ENCODE measurements around the gene NKRF.

Gene NKRF

DNA sequence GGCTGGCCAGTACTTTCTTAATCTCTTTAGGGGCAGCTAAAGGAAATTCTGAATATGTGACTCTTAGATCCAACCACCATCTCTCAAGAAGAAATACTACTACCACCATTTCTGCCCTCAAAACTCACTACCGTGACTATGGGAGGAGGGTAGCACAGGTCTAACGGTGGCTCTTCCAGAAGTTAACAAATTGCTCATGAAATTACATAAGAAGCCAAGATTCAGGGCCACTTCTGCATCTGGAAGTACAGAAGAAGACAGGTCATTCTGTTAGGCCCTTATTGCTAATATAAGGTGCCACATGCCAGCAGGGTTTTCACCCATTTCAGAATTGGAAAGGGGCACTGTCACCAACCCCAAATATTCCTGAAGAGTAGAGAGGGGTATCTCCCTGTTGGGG lies 19.6 kb upstream of the NKRF start:
- DNase-seq (ENCODE audit: insufficient read length, low spot score) (no peak), FAIRE-seq (no peak)
- TF ChIP-seq, protein P1, sequence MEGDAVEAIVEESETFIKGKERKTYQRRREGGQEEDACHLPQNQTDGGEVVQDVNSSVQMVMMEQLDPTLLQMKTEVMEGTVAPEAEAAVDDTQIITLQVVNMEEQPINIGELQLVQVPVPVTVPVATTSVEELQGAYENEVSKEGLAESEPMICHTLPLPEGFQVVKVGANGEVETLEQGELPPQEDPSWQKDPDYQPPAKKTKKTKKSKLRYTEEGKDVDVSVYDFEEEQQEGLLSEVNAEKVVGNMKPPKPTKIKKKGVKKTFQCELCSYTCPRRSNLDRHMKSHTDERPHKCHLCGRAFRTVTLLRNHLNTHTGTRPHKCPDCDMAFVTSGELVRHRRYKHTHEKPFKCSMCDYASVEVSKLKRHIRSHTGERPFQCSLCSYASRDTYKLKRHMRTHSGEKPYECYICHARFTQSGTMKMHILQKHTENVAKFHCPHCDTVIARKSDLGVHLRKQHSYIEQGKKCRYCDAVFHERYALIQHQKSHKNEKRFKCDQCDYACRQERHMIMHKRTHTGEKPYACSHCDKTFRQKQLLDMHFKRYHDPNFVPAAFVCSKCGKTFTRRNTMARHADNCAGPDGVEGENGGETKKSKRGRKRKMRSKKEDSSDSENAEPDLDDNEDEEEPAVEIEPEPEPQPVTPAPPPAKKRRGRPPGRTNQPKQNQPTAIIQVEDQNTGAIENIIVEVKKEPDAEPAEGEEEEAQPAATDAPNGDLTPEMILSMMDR (IDR thresholded peaks at IDR 0.05; ENCODE audit: insufficient read depth, missing control alignments), result no peak

DNA sequence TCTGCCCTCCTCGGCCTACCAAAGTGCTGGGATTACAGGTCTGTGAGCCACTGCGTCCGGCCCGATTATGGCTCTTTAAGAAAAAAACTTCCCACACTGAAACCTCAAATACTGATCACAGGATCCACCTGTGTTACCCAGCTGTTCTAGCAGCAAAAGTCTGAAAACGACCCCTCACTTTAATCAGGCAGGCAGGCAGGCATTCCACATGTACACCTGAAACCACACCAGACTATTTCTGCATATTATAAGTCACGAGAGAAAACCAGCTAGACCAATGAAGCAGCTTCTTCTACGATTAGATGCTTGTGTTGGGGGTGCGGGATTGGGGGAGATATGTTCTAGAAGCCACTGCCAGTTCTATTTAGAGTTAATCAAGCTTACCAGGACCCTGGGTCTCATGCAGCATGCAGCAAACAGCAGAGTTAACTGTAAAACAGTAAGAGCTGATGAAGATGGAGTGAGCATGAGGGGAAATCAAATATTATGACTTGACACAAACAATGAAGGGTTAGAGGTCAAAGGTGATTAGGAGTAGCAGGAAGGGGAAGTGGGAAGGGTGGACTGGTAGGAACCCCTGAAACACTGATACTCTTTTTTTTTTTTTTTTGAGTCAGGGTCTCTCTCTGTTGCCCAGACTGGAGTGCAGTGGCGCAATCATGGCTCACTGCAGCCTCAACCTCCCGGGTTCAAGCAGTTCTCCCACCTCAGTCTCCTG lies 18.9 kb upstream of the NKRF start:
- TF ChIP-seq, protein P1 (IDR thresholded peaks at IDR 0.05; ENCODE audit: insufficient read depth, missing control alignments), result no peak
- FAIRE-seq (no peak), DNase-seq (ENCODE audit: insufficient read length, low spot score) (no peak)

DNA sequence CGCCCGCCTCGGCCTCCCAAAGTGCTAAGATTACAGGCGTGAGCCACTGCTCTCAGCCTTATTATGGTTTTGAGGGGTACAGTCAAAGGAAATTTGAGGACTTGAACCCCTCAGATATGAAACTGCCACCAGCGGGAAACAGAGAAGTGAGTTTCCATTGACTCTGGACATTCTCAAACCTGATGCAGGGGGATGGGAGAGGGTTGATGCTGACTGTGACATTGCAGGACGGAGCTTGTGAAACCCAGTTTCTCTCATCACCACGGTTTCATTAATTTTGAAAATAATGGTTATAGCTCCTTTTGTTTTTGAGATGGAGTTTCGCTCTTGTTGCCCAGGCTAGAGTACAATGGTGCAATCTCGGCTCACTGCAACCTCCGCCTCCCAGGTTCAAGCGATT lies 18.2 kb upstream of the NKRF start:
- FAIRE-seq, result no peak
- TF ChIP-seq, protein P1 (IDR thresholded peaks at IDR 0.05; ENCODE audit: insufficient read depth, missing control alignments), result no peak

DNA sequence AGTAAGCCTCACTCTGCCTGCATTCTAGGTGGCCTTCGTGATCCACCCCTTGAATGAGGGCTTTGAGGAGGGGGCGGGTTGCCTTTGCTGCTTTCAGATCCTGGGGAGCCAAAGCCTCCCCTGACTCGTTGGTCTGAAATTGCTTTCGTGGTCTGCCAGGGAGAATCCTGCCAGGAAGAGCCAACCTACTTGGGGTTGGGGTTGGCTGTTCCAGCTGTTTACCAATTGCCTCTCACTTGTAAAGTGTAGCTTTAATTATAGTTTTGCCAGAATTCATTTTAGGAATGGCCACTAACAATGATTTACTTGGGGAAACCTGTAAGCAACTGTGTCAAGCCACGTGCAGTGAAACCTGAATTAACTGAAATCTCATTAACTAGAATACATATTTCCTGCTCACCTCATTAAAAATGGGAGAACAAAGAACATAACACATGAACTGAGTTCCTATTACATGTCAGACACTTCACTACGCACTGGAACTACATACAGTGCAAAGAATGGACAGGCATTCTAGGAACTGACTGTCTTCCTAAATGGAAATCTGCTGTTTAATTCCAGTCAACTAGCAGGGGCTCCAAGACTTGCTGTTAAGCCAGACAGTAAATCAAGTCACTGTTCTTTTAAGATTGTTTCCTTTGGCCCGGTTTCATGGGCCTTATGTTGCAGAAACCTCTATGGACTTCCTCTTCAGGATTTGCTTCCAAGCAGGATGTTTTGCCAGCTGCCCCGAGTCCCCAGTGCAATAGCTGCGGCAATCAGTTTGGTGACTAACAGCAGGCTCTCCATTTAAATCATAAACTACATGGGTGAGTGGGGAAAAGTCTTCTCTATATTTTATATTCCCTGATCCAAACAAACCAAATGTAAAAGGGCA lies 16.4 kb upstream of the NKRF start:
- FAIRE-seq (no peak), DNase-seq (ENCODE audit: insufficient read length, low spot score) (no peak)
- TF ChIP-seq, protein P1 (IDR thresholded peaks at IDR 0.05; ENCODE audit: insufficient read depth, missing control alignments), result no peak

More for the DNA sequence above, 18.2 kb upstream of the NKRF start:
- no peak for DNase-seq (ENCODE audit: insufficient read length, low spot score)

DNA sequence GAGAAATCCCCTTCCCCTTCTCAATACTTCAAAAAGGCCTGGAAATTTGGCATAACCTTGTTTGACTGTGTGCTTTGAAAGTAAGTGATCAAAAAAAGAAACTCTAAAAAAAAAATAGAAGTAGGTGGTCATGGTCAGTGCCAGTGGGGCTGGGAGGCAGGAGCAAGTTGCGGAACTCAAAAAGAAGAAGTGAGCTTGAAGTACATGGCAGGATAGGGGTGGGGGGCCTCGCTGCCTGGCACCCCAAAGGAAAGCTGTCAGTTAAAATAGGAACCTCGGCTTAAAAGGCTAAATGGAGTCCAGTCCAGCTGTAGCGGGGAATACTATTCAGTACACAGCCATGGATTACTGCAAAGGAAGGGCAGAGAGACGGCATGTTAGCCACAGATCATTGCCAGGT lies 12.2 kb upstream of the NKRF start:
- TF ChIP-seq, protein P1 (IDR thresholded peaks at IDR 0.05; ENCODE audit: insufficient read depth, missing control alignments), result no peak
- DNase-seq (ENCODE audit: insufficient read length, low spot score) (no peak), FAIRE-seq (no peak)

DNA sequence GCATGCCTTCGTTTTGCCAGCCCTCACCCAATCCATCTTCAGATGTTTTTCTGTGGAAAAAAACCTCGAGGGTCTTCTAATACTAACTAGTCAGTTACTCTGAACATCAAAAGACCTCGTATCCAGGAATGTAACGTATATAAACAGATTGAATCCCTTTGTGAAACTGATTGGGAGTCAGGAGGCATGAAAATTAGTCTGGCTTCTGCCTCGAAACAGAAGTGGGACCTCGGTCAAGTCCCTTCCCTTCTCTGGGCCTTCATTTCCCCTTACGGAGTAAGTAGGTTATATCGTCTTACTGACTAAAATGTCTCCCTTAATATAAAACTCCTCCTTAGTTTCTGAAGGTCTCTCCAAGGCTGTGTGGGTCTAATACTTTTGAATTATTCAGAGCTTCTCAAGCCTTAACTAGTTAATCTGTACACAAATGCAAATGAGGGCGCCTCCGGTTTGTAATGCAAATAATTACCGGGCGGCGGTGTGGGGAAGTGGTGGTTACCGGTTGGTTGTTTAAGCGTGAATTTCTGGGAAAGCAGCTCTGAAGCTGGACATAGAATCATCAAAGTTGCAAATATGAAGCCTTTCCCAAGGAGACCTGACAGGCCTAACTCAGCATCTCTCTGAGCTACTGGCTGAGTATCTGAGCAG lies 11.4 kb upstream of the NKRF start:
- no peak for FAIRE-seq
- TF ChIP-seq, protein P1 (IDR thresholded peaks at IDR 0.05; ENCODE audit: insufficient read depth, missing control alignments), result no peak
- DNase-seq (ENCODE audit: insufficient read length, low spot score), result no peak

All from D721Med (cell line).